ENCODE measurements around the gene TTYH2.

The TTYH2 gene

DNA sequence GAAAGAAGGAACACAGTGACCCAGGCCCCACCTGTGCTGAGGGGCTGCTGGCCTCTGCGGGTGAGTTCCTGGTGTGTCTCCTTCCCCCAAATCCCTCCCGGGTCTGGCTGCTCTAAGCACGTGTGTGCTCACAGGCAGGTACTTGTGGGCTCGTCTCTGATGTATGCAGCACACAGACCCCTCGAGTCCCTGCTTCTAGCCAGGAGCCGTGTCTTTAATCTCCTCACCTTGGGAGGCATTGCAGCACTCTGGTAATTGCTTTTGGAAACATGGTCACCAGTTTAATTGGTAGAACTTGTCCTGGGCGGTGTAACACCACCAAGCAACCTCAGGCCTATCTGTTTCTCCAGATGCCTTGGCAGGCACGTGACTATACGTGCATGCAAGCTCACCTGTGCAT lies 18.7 kb upstream of the TTYH2 start:
- DNase-seq, result no peak

DNA sequence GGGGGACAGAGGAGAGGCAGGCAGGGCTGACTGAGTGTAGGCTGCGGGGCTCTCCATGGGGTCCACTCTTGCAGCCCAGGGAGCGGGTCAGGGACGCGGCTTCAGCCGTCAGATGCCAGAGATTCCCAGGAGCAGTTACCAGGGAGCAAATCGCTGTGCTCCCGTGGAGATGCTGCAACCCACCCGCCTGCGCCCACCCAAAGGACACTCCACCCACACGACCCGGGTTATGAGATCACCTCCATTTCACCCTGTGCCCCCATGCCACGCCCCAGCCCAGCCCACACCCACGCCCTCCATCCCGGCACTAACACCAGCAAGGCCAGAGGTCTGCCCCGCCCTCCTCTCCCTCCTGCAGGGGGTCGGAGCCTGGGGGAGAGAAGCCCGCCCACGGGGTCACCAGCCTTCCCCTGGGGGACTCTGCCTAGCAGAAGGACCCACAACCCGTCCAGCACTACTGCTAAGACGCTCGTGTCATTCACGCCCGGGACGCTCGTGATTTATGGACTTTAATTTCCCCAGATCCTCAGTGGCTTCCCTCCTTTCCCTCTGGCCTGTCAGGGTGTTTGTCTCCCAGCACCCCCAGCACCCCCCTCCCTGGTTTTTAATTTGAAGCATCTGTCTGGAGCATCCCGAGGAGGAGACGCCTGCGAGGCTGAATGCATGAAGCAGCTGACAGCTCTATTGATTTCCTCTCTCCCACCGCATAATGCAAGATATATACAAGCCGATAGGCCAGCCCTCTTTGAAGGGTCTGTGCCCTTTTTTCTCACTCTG lies 16.6 kb upstream of the TTYH2 start:
- no peak for DNase-seq

DNA sequence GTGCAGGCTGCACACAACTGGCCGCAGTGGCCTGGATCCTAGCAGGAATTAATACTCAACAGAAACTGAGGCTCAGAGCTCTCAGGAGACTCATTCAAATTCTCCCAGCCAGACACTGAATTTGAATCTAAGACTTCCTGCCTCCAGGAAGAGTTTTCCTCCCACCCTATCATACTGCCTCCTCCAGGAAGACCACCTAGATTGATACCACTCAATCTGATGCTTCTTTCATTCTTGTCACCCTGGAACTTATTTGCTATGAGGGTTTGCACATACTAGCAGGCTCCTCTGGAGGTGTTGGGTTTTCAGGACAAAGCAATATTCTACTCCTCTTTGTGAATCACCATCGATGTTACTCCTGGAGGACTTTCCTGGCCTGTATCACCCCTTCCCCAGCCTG lies 15.6 kb upstream of the TTYH2 start:
- no peak for DNase-seq

DNA sequence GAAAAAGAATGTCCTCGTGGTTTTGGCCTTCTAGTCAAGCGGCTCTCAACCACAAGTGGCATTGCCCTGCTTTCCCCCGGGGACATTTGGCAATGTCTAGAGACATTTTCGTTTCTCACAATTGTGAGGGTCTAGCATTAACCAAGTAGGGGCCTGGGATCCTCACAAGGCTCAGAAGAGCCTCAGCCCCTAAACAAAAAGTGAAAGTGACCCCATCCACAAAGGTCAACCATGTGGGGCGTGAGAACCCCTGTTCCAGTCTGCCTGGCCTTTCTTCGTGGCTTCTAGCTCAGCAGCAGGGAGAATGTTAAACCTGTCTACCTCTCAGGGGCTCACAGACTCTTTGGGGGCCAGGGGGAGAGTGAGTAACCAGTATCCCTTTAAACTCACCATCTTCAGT lies 14.7 kb upstream of the TTYH2 start:
- DNase-seq, result no peak

DNA sequence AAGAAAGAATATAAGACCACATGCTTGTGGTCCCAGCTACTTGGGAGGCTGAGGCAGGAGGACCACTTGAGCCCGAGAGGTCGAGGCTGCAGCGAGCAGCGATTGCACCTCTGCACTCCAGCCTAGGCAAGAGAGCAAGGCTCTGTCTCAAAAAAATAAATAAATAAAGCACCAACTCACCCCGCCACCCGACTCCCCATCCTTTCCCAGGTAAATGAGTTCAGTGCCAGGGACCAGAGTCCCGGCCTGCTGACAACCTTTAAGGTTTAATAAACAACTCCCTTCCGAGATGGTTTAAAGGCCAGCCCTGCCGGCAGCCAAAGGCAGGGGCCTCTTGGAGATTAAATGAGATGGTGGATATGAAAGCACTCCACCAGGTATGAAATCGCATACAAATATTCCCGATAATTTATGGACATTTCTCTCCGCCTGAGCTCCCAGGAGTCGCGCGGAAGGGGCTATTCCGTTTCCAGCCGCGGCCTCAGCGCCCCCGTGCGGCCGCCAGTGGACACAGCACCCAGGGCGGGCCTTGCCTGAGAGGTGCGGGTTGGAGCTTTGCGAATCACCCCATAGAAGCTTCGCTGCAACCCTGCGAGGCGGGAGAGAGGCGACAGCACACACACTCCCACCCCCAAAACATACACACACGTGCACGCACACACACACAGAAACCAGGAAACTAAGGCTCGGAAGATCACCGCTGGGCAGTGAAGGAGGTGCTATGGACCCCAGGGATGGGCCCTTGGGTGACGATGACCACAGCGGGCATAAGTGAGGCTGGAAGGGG lies 13.9 kb upstream of the TTYH2 start:
- peak; percentile 43 for DNase-seq

GRCh38 chr17:74200112-74200511 lies 13.3 kb upstream of the TTYH2 start:
- no peak for DNase-seq

DNA sequence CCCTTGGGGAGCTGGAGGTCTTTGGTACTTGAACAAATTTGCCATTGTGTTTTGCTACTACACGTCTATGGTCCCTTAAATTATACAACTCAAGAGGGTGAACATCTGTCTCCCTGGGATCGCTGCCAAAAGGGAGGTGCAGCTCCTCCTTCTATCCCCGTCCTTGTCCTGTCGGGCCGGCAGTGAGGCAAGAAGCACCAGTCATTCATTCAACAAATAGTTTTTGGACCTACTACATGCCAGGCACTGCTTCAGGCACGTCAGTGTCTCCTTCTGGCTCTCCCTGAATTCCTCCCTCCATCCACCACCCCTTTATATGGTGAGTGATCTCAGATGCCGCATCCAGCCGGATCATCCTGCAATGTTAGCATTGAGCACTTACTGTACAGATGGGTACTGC lies 12.1 kb upstream of the TTYH2 start:
- no peak for DNase-seq

GRCh38 chr17:74201948-74202347 lies 11.4 kb upstream of the TTYH2 start:
- DNase-seq, result no peak

DNA sequence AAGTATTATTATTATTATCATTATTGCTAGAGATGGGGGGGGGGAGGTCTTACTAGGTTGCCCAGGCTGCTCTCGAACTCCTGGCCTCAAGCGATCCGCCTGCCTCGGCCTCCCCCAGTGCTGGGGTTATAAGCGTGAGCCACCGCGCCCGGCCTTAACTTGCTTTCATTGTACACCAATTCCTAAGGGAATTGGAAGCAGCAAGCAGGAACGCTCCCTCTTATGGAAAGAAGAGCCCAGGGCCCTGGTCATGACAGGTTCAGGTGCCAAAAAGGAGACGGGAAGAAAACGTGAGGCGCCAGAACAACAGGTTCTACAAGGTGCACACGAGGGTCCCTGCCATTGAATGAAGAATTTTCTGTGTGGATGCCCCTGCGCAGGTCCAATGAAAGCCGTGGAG lies 10.4 kb upstream of the TTYH2 start:
- DNase-seq, result no peak

DNA sequence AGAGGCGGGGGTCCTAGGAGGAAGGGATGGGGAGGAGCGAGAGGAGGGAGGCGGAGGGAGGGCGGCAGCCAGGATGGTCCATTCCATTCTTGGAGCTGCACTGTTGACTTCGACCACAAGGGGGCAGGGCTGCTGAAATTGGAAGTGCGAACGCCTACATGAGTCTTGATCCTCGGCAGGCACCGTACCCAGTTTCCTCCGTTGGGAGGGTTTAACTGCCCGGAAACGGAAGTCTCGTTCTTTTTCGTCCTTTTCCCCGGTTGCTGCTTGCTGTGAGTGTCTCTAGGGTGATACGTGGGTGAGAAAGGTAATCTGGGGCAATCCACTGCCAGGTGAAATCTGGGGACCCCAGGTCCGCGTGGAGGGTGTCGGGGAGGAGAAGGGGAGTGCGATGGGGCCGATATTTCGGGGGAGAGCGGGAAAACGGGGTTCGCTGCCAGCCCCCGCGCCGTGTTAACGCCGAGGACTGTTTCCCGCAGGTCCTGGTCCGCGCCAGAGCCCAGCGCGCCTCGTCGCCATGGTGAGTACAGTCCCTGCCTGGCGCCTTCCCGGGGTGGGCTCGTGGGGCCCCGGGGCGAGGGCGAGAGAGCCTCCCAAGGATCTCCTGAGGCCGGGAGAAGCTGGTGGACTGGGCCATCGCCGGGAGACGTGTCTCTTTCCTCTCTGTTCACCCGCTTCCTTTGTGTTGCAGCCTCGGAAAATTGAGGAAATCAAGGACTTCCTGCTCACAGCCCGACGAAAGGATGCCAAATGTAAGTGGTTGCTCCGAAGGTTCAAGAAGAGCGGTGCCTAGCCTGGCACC lies 9.7 kb upstream of the TTYH2 start, which contains the start of gene RPL38:
TSS of gene RPL38 (plus strand) at position 240 of the 802 bp plus-strand sequence. CDS start at position 518, 278 bp downstream.
- peak; percentile 93 for DNase-seq

DNA sequence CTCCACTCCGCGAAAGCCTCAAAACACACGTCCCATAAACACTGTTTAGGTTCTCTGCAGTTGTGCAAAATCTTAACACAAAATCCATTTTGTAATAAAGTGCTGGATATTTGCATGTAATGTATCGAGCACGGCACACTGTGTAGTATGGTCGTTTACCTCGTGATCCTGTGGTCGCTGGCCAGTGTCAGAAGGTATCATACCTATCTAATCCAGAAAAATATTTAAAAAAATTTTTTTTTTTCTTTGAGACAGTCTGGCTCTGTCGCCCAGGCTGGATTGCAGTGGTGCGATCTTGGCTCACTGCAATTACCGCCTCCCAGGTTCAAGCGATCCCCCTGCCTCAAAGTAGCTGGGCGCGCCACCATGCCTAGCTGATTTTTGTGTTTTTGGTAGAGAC lies 8.9 kb upstream of the TTYH2 start:
- DNase-seq, result no peak

DNA sequence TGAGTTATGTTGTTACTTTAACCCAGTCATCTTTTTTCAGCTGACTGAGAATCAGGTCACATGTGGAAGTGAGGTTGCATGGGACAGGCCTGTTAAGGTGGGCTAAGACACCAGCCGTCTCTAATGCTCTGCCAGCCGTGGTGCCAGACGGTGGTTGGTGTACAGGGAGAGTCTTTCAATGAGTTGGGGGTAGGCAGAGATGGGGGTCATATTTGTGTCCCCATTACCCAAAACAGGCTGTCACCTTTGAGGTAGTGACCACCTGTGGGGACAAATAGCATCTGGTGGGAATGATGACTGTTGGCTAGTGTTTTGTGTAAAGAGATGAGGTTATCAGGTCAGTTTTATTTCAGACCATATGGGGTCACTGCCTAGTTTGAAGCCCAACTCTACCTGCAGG lies 8.1 kb upstream of the TTYH2 start:
- no peak for DNase-seq

- no peak for DNase-seq
Measured at GRCh38 chr17:74206332-74206818, 7.0 kb upstream of the TTYH2 start.

- peak; percentile 78 for DNase-seq
Measured at GRCh38 chr17:74210191-74211140, 2.9 kb upstream of the TTYH2 start.

GRCh38 chr17:74211141-74211911 lies 2.0 kb upstream of the TTYH2 start:
- DNase-seq, result no peak

DNA sequence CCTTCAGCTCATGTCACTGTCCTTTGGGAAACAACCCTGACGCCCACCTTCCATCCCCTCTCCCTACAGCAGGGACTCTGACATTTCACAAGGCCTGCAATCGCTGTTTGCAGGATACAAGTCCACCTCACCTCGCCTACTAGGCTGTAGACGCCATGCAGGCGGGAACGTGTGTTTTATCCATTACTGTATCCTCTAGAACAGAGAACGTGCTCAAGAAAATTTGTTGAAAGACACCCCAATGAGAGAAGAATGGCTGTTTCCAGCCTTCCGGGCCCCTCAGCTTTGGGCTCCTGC lies 1.5 kb upstream of the TTYH2 start:
- DNase-seq, result no peak

DNA sequence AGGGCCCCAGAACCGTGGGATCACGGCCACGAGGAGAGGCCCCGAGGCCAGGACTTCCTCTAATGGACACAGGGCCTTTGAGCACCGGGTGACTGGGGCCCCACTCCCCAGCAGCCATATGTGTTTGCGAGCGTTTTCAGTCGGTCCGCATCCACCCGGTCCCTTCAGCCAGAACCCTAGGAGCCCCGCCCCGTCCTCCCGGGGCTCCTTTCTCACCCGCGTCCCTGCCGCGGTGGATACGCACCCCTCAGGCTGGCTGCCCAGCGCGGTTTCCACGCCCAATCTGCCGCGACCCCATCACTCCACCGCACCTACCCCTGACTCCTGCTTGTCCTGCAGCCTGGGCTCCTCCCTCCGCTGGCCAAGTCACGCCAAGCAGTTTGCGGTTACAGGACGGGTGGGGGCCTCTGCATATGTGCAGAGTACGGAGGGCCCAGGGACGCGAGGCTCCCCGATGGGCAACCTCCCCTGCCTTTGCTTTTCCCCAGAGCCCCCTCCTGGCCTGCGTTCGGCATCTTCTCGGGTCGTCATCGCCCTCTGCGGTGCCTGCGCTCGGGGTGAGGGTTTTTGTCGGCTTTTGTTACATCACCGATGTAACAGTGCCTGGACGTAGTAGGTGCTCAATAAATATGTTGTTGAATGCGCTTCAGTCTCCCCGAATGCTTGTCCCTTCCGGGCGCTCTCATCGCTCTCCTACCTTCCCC lies 1.0 kb upstream of the TTYH2 start:
- DNase-seq, result no peak

DNA sequence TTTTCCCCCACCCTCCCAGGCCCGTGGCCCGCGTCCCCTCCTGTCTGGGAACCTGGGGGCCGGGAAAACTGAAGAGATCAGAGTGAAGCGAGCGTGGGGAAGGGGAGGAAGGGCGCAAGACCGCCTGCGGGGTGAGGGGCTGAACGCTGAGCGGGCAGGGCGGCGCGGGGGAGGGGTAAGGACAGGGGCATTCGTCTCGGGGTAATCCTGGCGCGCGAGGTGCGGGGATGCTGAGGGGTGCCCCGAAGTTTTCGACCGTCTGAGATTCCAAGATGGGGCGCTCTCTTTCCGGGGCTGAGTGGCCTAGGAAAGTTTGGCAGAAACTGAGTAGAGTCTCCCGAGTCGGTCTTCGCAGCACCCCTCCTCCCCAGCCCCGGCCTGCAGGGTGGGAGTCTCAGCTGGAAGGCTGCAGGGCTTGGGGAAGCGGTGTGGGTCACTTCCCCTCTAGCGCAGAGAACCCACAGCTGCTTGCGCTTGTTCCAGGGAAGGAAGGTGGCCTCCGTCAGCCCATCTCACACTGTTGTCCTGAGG lies 555 bp downstream of the TTYH2 start:
- DNase-seq, result no peak

DNA sequence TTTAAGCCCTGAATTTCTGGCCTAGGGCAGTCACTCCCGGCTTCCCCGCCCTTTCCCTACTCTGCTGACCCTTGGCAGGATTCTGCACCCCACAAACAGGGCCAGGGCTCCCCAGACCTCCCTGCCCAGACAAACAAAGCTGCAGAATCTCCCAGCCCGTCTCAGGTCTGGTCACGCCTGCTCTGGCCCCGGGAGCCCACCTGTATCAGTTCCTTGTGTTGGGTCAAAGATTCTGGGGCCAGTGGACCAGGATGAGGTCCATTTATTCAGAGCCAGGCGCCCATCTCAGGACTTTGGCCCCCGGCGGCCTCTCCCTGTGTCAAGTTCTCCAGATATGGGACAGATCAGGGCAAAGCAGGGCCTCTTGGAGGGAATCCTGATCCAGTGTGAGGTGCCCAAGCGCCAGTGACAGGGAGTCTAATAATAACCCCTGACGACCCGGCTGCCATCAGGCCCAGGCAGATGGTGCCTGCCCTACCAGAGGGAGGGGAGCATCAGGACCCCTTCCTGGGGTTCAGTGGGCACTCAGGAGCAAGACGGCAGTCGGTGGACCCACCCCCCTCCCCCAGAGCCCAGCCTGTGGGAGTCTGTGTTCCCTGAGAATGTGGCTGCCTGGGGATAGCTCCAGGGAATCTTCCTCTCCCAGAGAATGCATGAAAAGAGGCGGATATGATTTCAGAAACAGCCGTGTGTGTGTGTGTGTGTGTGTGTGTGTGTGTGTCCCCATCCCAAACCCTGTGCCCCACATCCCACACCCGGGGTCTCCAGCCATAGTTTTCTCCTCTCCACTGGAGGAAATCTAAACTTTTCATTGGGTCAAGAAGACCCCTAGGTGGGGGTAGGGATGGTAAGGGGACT lies 1.3 kb downstream of the TTYH2 start:
- no peak for DNase-seq

DNA sequence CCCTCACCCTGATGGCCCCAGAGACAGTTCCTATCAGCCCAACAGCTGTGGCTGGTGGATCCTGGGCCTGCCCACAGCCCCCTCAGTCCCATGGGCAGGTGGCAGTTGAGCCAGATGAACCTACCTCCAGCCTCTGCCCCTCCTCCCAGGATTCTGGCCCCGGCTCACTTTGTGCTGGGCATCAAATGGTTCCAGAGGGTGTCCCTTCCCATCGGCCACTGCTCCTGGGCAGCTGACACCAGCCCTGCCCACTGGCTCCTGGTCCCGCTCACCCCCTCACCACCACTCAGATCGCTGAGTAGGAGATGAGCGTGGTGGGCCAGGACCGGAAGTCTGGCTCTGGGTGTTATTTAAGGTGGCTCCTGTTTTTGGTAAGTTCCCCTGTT lies 2.0 kb downstream of the TTYH2 start:
- DNase-seq, result no peak

All from central memory CD4-positive, alpha-beta T cell (primary cell).